Panc1 (cell line): ENCODE results near the gene TPM4. TPM values are rescaled to one million over a fixed set of nuclear protein-coding genes. Genes with fewer than 3 reads are reported as not detected.

Experiments
- ATAC-seq: fragments of 200-7000 bp; cut with Tn5 transposase; 2 replicates; pipeline ENCODE4 v1.9.1; 2020; ENCODE audit warnings: mild to moderate bottlenecking, moderate library complexity
- BruUV-seq: library from RNA; stranded (reverse); fragments of 400-500 nt; replicated peaks from 2 replicates; lab custom pipeline; 2021; lab: Mats Ljungman, UMichigan
- CTCF ChIA-PET: fragments of 300-600 bp; sonication (Branson Sonifier 250); formaldehyde crosslinking; loops from one replicate; lab custom pipeline; 2022; ENCODE audit warnings: antibody characterized with exemption; lab: Charles Lee
- POLR2A ChIA-PET: fragments of 300-600 bp; sonication (Branson Sonifier 250); formaldehyde crosslinking; loops from one replicate; lab custom pipeline; 2022; ENCODE audit warnings: antibody characterized with exemption; lab: Charles Lee
- DNase-seq: peaks from one replicate; pipeline ENCODE4 v3.0.0-alpha.2; 2010; ENCODE audit warnings: low read depth, low spot score
- H3K27ac ChIP-seq: 2 replicates; pipeline ENCODE4 v1.5.1; 2011; ENCODE audit warnings: mild to moderate bottlenecking, low read length, inconsistent platforms
- H3K27me3 ChIP-seq: fragments of 200-500 bp; sonication (Bioruptor generic); 2 replicates; pipeline ENCODE4 v1.6.0; 2014; ENCODE audit warnings: low read length, inconsistent platforms; ENCODE audit not compliant: control insufficient read depth, insufficient read depth
- H3K36me3 ChIP-seq: fragments of 200-500 bp; sonication (Bioruptor generic); 2 replicates; pipeline ENCODE4 v1.5.1; 2014; ENCODE audit warnings: inconsistent platforms, mild to moderate bottlenecking, low read length, moderate library complexity; ENCODE audit not compliant: control insufficient read depth, insufficient read depth
- H3K4me1 ChIP-seq: 2 replicates; pipeline ENCODE4 v1.5.1; 2011; ENCODE audit warnings: inconsistent platforms, mild to moderate bottlenecking, low read length, moderate library complexity; ENCODE audit not compliant: control insufficient read depth, insufficient read depth
- H3K4me3 ChIP-seq, 2 experiments: 2 replicates each; pipeline ENCODE4 v1.5.1; 2011 to 2012; ENCODE audit warnings: low read depth in 2 of 2, low read length in 2 of 2, mild to moderate bottlenecking in 2 of 2, inconsistent platforms in 1 of 2, moderate library complexity in 1 of 2
- H3K9me3 ChIP-seq: fragments of 200-500 bp; sonication (Bioruptor generic); 2 replicates; pipeline ENCODE4 v1.5.1; 2014; ENCODE audit warnings: low read depth, mild to moderate bottlenecking, inconsistent platforms, low read length, moderate library complexity; ENCODE audit not compliant: control insufficient read depth, insufficient read depth
- POLR2AphosphoS5 ChIP-seq: IDR thresholded peaks from 2 replicates; pipeline ENCODE4 v1.6.1; 2012; ENCODE audit warnings: mild to moderate bottlenecking, low read depth, low read length, moderate library complexity
- SIN3A ChIP-seq: IDR thresholded peaks from 2 replicates; pipeline ENCODE4 v1.6.1; 2012; ENCODE audit warnings: low read depth, mild to moderate bottlenecking, low read length, moderate library complexity, borderline replicate concordance; ENCODE audit not compliant: insufficient read depth
- TCF7L2 ChIP-seq: IDR thresholded peaks from 2 replicates; pipeline ENCODE4 v1.6.1; 2011; ENCODE audit warnings: mild to moderate bottlenecking, low read depth, low read length, inconsistent platforms
- in situ Hi-C: cut with HindIII; loops from 2 replicates; pipeline ENCODE4 v1.10.0; 2016; ENCODE audit warnings: low sequenced_read_pairs, low pct_unique_long_range_greater_than_20kb
- intact Hi-C: fragments of 100-400 bp; cut with micrococcal nuclease; formaldehyde crosslinking; loops from one replicate; pipeline ENCODE4 v1.10.0; 2022; ENCODE audit not compliant: unreplicated experiment
- total RNA-seq: library from RNA; stranded (reverse); gene quantifications from one replicate; pipeline ENCODE4 v1.2.1, GENCODE V29; 2021; ENCODE audit not compliant: unreplicated experiment
- TF ChIP-seq, protein P1 (sequence below): fragments of 450-650 bp; IDR thresholded peaks from 2 replicates; pipeline ENCODE4 v1.5.1; 2017; ENCODE audit warnings: mild to moderate bottlenecking
- TF ChIP-seq, protein P2 (sequence below), 2 experiments: IDR thresholded peaks; 2 replicates each; pipeline ENCODE4 v1.6.1; 2011 to 2012; ENCODE audit warnings: low read depth in 2 of 2, control low read depth in 1 of 2, low read length in 1 of 2, mild to moderate bottlenecking in 1 of 2, moderate library complexity in 1 of 2; ENCODE audit not compliant: insufficient read depth in 1 of 2

Gene TPM4
- total RNA-seq, 1 experiment from 2014 or later, result 165 TPM

DNA sequence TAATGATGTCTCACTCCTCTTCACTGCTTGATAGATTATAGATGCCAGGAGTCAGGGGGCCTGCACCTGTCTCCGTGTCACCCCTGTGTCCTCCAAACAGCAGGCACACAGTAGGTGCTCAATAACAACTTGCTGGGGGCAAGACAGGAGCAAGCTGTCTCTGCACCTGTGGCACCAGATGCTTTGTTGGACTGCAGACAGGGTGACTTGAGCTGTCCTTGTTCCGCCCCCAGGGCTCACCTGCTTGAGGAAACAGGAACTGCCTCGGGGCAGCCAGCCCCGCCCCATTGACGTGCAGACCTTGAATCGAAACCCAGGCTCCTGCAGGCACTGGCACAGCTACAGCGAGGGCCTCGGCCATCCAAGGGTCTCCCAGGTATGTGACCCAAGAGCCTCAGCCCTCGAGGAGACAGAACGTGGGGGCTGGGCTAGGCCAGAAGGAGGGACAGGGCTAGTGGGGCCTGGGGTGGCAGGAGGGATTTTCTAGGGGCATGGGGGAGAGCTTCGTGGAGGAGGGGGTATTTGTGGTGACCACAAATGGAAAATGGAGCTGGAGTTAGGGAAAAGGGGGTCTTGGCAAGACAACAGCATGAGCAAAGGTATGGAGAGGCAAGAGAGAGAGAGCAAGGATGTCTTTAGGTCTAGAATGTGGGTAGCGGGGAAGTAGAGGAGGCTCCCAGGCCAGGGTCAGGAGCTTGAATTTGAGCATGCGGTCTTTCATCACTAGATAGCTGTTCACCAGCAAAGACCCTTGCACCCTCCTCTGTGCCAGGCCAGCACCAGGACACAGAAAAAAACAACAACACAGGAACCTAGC, 67.3 kb downstream of the TPM4 start, which contains the start of gene HSH2D:
TSS of gene HSH2D (plus strand) at position 287 of the 817 bp plus-strand sequence. CDS start 5,066 bp downstream, outside the sequence.
- no peak for TF ChIP-seq POLR2AphosphoS5
- TF ChIP-seq, protein P1, sequence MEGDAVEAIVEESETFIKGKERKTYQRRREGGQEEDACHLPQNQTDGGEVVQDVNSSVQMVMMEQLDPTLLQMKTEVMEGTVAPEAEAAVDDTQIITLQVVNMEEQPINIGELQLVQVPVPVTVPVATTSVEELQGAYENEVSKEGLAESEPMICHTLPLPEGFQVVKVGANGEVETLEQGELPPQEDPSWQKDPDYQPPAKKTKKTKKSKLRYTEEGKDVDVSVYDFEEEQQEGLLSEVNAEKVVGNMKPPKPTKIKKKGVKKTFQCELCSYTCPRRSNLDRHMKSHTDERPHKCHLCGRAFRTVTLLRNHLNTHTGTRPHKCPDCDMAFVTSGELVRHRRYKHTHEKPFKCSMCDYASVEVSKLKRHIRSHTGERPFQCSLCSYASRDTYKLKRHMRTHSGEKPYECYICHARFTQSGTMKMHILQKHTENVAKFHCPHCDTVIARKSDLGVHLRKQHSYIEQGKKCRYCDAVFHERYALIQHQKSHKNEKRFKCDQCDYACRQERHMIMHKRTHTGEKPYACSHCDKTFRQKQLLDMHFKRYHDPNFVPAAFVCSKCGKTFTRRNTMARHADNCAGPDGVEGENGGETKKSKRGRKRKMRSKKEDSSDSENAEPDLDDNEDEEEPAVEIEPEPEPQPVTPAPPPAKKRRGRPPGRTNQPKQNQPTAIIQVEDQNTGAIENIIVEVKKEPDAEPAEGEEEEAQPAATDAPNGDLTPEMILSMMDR, result no peak
- H3K36me3 ChIP-seq, result no peaks in the 10 kb centered on the region
- H3K27ac ChIP-seq, result no peak within 1 kb of the TSS
- intact Hi-C loops (no loop called here), in situ Hi-C loops (no loop called here)
- POLR2A ChIA-PET, result interaction anchor here (0.6 kb wide), 1 partner anchor 196 kb away, joined by 5 read pairs; no protein-coding TSS in a partner anchor
- H3K27me3 ChIP-seq, result no peaks in the 10 kb centered on the region
- H3K4me3 ChIP-seq, result no peak within 1 kb of the TSS
- ATAC-seq, result no peak
- CTCF ChIA-PET, result no interaction called here
- BruUV-seq, result no TSS peak
- H3K4me1 ChIP-seq, result no peaks in the 10 kb centered on the region
- no peak for DNase-seq
- H3K9me3 ChIP-seq, result no peaks in the 10 kb centered on the region

DNA sequence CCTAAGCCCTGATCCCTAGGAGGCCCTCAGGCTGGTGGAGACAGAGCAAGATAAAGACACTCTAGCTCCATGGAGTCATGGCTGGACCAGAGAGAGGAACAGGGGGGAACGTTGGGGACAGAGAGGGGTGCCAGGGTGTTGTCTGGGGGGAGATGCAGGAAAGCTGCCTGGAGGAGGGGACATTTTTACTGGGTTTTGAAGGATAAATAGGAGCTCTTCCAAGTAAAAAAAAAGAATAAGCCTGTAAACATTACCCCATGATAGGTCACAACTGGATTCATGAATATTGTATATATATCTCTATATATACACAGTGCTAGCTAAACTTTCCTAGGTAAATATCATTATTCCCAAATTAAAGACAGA, 67.9 kb downstream of the TPM4 start:
- Histone ChIP-seq H3K36me3 (no peaks in the 10 kb centered on the region), H3K27me3 (no peaks in the 10 kb centered on the region), H3K4me1 (no peaks in the 10 kb centered on the region), H3K27ac (no peak overlapping the region), H3K4me3 (no peak overlapping the region), H3K9me3 (no peaks in the 10 kb centered on the region)
- ATAC-seq (no peak), DNase-seq (no peak)
- CTCF ChIA-PET, result no interaction called here
- no peak for TF ChIP-seq TCF7L2
- TF ChIP-seq, protein P1, result no peak
- TF ChIP-seq SIN3A, result no peak
- no peak for TF ChIP-seq POLR2AphosphoS5
- TF ChIP-seq, protein P2, sequence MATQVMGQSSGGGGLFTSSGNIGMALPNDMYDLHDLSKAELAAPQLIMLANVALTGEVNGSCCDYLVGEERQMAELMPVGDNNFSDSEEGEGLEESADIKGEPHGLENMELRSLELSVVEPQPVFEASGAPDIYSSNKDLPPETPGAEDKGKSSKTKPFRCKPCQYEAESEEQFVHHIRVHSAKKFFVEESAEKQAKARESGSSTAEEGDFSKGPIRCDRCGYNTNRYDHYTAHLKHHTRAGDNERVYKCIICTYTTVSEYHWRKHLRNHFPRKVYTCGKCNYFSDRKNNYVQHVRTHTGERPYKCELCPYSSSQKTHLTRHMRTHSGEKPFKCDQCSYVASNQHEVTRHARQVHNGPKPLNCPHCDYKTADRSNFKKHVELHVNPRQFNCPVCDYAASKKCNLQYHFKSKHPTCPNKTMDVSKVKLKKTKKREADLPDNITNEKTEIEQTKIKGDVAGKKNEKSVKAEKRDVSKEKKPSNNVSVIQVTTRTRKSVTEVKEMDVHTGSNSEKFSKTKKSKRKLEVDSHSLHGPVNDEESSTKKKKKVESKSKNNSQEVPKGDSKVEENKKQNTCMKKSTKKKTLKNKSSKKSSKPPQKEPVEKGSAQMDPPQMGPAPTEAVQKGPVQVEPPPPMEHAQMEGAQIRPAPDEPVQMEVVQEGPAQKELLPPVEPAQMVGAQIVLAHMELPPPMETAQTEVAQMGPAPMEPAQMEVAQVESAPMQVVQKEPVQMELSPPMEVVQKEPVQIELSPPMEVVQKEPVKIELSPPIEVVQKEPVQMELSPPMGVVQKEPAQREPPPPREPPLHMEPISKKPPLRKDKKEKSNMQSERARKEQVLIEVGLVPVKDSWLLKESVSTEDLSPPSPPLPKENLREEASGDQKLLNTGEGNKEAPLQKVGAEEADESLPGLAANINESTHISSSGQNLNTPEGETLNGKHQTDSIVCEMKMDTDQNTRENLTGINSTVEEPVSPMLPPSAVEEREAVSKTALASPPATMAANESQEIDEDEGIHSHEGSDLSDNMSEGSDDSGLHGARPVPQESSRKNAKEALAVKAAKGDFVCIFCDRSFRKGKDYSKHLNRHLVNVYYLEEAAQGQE (IDR thresholded peaks at IDR 0.05; ENCODE audit: insufficient read depth in 1 of 2, low read depth in 2 of 2, low read length in 1 of 2), result no peak
- no TSS peak for BruUV-seq
- POLR2A ChIA-PET, result interaction anchor here (0.6 kb wide), 1 partner anchor 195 kb away, joined by 5 read pairs; no protein-coding TSS in a partner anchor
- intact Hi-C loops, result no loop called here
- in situ Hi-C loops, result no loop called here
